Endothelial cell of umbilical vein (primary cell): ENCODE results near the gene XYLT1. TPM values are rescaled to one million over a fixed set of nuclear protein-coding genes. Genes with fewer than 3 reads are reported as not detected.

Source experiments
- BruUV-seq: library from RNA; stranded (reverse); fragments of 400-500 nt; replicated peaks from 2 replicates; lab custom pipeline; 2021; lab: Mats Ljungman, UMichigan
- CTCF ChIA-PET: fragments of 300-600, 350-600 bp; sonication (Branson Sonifier 250); formaldehyde crosslinking; loops from one replicate; lab custom pipeline; 2021; ENCODE audit warnings: antibody characterized with exemption, inconsistent platforms; lab: Charles Lee
- POLR2A ChIA-PET: fragments of 300-600, 350-600 bp; sonication (Branson Sonifier 250); formaldehyde crosslinking; loops from one replicate; lab custom pipeline; 2021; ENCODE audit warnings: antibody characterized with exemption, inconsistent platforms; lab: Charles Lee
- DNase-seq: peaks from one replicate; pipeline ENCODE4 v3.0.0-alpha.2; 2011; ENCODE audit warnings: low read depth, low spot score
- FAIRE-seq: peaks from 2 replicates; lab custom pipeline; 2011; peaks lifted over from hg19 to GRCh38; lab: Jason Lieb, UNC
- H2AFZ ChIP-seq: 2 replicates; pipeline ENCODE4 v1.6.0; 2012; ENCODE audit warnings: low read depth, low read length, control low read depth, inconsistent platforms
- H3K27ac ChIP-seq: 2 replicates; pipeline ENCODE4 v1.5.1; 2011; ENCODE audit warnings: low read depth, mild to moderate bottlenecking, control low read depth, low read length, moderate library complexity; ENCODE audit not compliant: insufficient read depth
- H3K27me3 ChIP-seq, 2 experiments: 2 replicates each; pipeline versions ENCODE4 v1.6.0 to v1.6.1; 2011; ENCODE audit warnings: low read length in 2 of 2, mixed read lengths in 1 of 2; ENCODE audit not compliant: control insufficient read depth in 2 of 2, insufficient read depth in 2 of 2
- H3K36me3 ChIP-seq, 2 experiments: 2 replicates in 1 of 2; 3 replicates in 1 of 2; pipeline ENCODE4 v1.5.1; 2011; ENCODE audit warnings: low read length in 2 of 2, mild to moderate bottlenecking in 1 of 2, moderate library complexity in 1 of 2; ENCODE audit not compliant: control insufficient read depth in 2 of 2, insufficient read depth in 2 of 2; ENCODE audit errors: extremely low read depth in 1 of 2
- H3K4me1 ChIP-seq: 3 replicates; pipeline ENCODE4 v1.5.1; 2011; ENCODE audit warnings: mild to moderate bottlenecking, low read length; ENCODE audit not compliant: control insufficient read depth, insufficient read depth; ENCODE audit errors: extremely low read depth
- H3K4me2 ChIP-seq: 2 replicates; pipeline ENCODE4 v1.6.1; 2011; ENCODE audit warnings: low read length, control low read depth, mixed read lengths; ENCODE audit not compliant: insufficient read depth
- H3K4me3 ChIP-seq, 3 experiments: fragments of 200-600 bp in 1 of 3; sonication (generic), shearing (Covaris generic) in 1 of 3; replicated peaks in 1 of 3; 2 replicates each; pipeline ENCODE4 v1.5.1; 2011 to 2016; ENCODE audit warnings: control low read depth in 3 of 3, low read length in 3 of 3, mild to moderate bottlenecking in 2 of 3, inconsistent platforms in 1 of 3, low read depth in 1 of 3, moderate library complexity in 1 of 3; ENCODE audit not compliant: insufficient read depth in 1 of 3
- H3K79me2 ChIP-seq: 2 replicates; pipeline ENCODE4 v1.6.0; 2012; ENCODE audit warnings: low read length, inconsistent platforms; ENCODE audit not compliant: control insufficient read depth, insufficient read depth
- H3K9ac ChIP-seq: replicated peaks from 2 replicates; pipeline ENCODE3; 2011; ENCODE audit warnings: low read length, control low read depth; ENCODE audit not compliant: insufficient read depth; ENCODE audit errors: extremely low read depth
- H3K9me1 ChIP-seq: replicated peaks from 3 replicates; pipeline ENCODE4 v1.6.0; 2011; ENCODE audit warnings: mild to moderate bottlenecking, low read length; ENCODE audit not compliant: control insufficient read depth, insufficient read depth; ENCODE audit errors: extremely low read depth
- H3K9me3 ChIP-seq: replicated peaks from 2 replicates; pipeline ENCODE4 v1.5.1; 2012; ENCODE audit warnings: low read length, inconsistent platforms; ENCODE audit not compliant: control insufficient read depth, insufficient read depth
- H4K20me1 ChIP-seq: replicated peaks from 2 replicates; pipeline ENCODE3; 2011; ENCODE audit warnings: mild to moderate bottlenecking, low read length; ENCODE audit not compliant: control insufficient read depth, insufficient read depth; ENCODE audit errors: extremely low read depth
- CTCF ChIP-seq, 2 donors: IDR thresholded peaks; 1 replicate in 1 of 2; 2 replicates in 1 of 2; pipeline ENCODE4 v1.5.1; 2011; ENCODE audit warnings: low read length in 2 of 2, mild to moderate bottlenecking in 2 of 2, moderate library complexity in 2 of 2, control low read depth in 1 of 2, inconsistent platforms in 1 of 2, low read depth in 1 of 2; ENCODE audit not compliant: insufficient read depth in 1 of 2; ENCODE audit errors: extremely low read depth in 1 of 2
- EZH2 ChIP-seq: IDR thresholded peaks from 2 replicates; pipeline ENCODE4 v1.6.1; 2012; ENCODE audit warnings: borderline replicate concordance, low read depth, mild to moderate bottlenecking, moderate library complexity, low read length, inconsistent platforms; ENCODE audit not compliant: severe bottlenecking
- FOS ChIP-seq: IDR thresholded peaks from 2 replicates; pipeline ENCODE4 v1.6.1; 2011; ENCODE audit warnings: mild to moderate bottlenecking, low read length, moderate library complexity, borderline replicate concordance; ENCODE audit not compliant: insufficient read depth
- JUN ChIP-seq: IDR thresholded peaks from 2 replicates; pipeline ENCODE4 v1.6.1; 2011; ENCODE audit warnings: borderline replicate concordance, low read depth; ENCODE audit not compliant: insufficient read length, insufficient read depth
- MAX ChIP-seq: IDR thresholded peaks from 2 replicates; pipeline ENCODE4 v1.6.1; 2011; ENCODE audit not compliant: insufficient read depth, insufficient read length
- MYC ChIP-seq: IDR thresholded peaks from one replicate; pipeline ENCODE4 v1.6.1; 2011; ENCODE audit warnings: mild to moderate bottlenecking, low read depth, low read length
- POLR2A ChIP-seq: IDR thresholded peaks from 2 replicates; pipeline ENCODE4 v1.6.1; 2012; ENCODE audit warnings: low read depth, mild to moderate bottlenecking, control low read depth, low read length
- POLR2AphosphoS5 ChIP-seq: IDR thresholded peaks from 2 replicates; pipeline ENCODE4 v1.6.1; 2012; ENCODE audit warnings: low read depth, mild to moderate bottlenecking, control low read depth, low read length, moderate library complexity; ENCODE audit not compliant: insufficient read depth
- dilution Hi-C: fragments of 300-500 bp; cut with MboI; formaldehyde crosslinking; loops from one replicate; pipeline ENCODE4 v1.15.0; 2019; ENCODE audit warnings: low sequenced_read_pairs; ENCODE audit not compliant: extremely low pct_ligation_motif_present
- intact Hi-C: fragments of 100-400 bp; cut with micrococcal nuclease; formaldehyde crosslinking; loops from one replicate; pipeline ENCODE4 v1.10.0; 2022
- polyA plus RNA-seq, 4 experiments: library from polyadenylated mRNA; depleted of rRNA in 3 of 4; stranded (reverse) in 3 of 4; unstranded in 1 of 4; fragments of >200 nt; gene quantifications; 2 replicates each; pipeline versions ENCODE4 v1.2.1 to v1.2.3, GENCODE V29; 2011 to 2012; ENCODE audit warnings: missing spikeins in 1 of 4
- total RNA-seq: library from RNA; stranded (reverse); gene quantifications from 2 replicates; pipeline ENCODE4 v1.2.3, GENCODE V29; 2021

The XYLT1 gene
- total and polyA plus RNA-seq, 2 donors (not counting 3 experiments of a cell fraction or from before 2014, with no cell fraction given): 0.63 to 2.9 TPM

GRCh38 chr16:17407321-17407720, 63.4 kb downstream of the XYLT1 start:
- no peak overlapping the region for H3K27ac ChIP-seq
- CTCF ChIA-PET: no interaction called here
- H3K4me3 ChIP-seq: no peak overlapping the region
- POLR2A ChIA-PET: no interaction called here
- no peaks in the 10 kb centered on the region for H3K9me3 ChIP-seq
- H3K4me1 ChIP-seq: no peaks in the 10 kb centered on the region
- dilution Hi-C loops (no loop called here), intact Hi-C loops (no loop called here)
- no peak overlapping the region for H3K4me2 ChIP-seq
- H3K27me3 ChIP-seq: no peaks in the 10 kb centered on the region
- TF ChIP-seq EZH2 (no peak), MYC (no peak)
- no peaks in the 10 kb centered on the region for H3K79me2 ChIP-seq
- FAIRE-seq (no peak), DNase-seq (no peak)
- no peaks in the 10 kb centered on the region for H4K20me1 ChIP-seq
- BruUV-seq: no TSS peak
- no peaks in the 10 kb centered on the region for H3K36me3 ChIP-seq
- H3K9ac ChIP-seq: no peak overlapping the region
- no peaks in the 10 kb centered on the region for H3K9me1 ChIP-seq
- H2AFZ ChIP-seq: no peak overlapping the region

- ChIA-PET CTCF (no interaction called here), POLR2A (no interaction called here)
- H3K4me3 ChIP-seq: no peak overlapping the region
- no peaks in the 10 kb centered on the region for H3K79me2 ChIP-seq
- FAIRE-seq: no peak
- H3K27ac ChIP-seq: no peak overlapping the region
- no peak overlapping the region for H3K9ac ChIP-seq
- H4K20me1 ChIP-seq: no peaks in the 10 kb centered on the region
- H3K36me3 ChIP-seq: no peaks in the 10 kb centered on the region
- no peaks in the 10 kb centered on the region for H3K9me3 ChIP-seq
- BruUV-seq: no TSS peak
- dilution Hi-C loops (no loop called here), intact Hi-C loops (no loop called here)
- H2AFZ ChIP-seq: no peak overlapping the region
- no peak for DNase-seq
- no peaks in the 10 kb centered on the region for H3K9me1 ChIP-seq
- H3K4me1 ChIP-seq: no peaks in the 10 kb centered on the region
- H3K27me3 ChIP-seq: no peaks in the 10 kb centered on the region
- H3K4me2 ChIP-seq: no peak overlapping the region
- TF ChIP-seq POLR2AphosphoS5 (no peak), MAX (no peak), MYC (no peak), EZH2 (no peak), POLR2A (no peak), FOS (no peak), CTCF (IDR thresholded peaks at IDR 0.05; ENCODE audit: extremely low read depth in 1 of 2, insufficient read depth in 1 of 2, low read depth in 1 of 2, low read length in 2 of 2) (no peak), JUN (no peak)
These were observed 65.6 kb downstream of the XYLT1 start for GRCh38 chr16:17404941-17405689.
